Omental fat pad (tissue), 4 donors: Measurements from ENCODE around the gene F2. TPM values are rescaled to one million over a fixed set of nuclear protein-coding genes. Genes with fewer than 3 reads are reported as not detected.

Experiments
- ATAC-seq: fragments of 150-250 bp; one replicate; pipeline ENCODE4 v1.9.1; 2016; ENCODE audit warnings: mild to moderate bottlenecking, moderate library complexity; ENCODE audit not compliant: low FRiP score
- DNase-seq: peaks from one replicate; pipeline ENCODE4 v3.0.0-alpha.2; 2019; ENCODE audit warnings: low spot score
- total RNA-seq, 4 donors: library from RNA; depleted of rRNA; stranded (reverse); fragments of >200 nt; gene quantifications; one replicate each; pipeline ENCODE4 v1.1.0, GENCODE V29; 2016
- TF ChIP-seq, protein P1 (sequence below), 3 donors: fragments of 450-650 bp; IDR thresholded peaks; one replicate each; pipeline ENCODE4 v1.5.1; 2016 to 2017; ENCODE audit warnings: antibody characterized with exemption in 3 of 3, mild to moderate bottlenecking in 3 of 3, moderate library complexity in 2 of 3

F2 gene
- total RNA-seq, 4 donors from 2014 or later = not detected

DNA sequence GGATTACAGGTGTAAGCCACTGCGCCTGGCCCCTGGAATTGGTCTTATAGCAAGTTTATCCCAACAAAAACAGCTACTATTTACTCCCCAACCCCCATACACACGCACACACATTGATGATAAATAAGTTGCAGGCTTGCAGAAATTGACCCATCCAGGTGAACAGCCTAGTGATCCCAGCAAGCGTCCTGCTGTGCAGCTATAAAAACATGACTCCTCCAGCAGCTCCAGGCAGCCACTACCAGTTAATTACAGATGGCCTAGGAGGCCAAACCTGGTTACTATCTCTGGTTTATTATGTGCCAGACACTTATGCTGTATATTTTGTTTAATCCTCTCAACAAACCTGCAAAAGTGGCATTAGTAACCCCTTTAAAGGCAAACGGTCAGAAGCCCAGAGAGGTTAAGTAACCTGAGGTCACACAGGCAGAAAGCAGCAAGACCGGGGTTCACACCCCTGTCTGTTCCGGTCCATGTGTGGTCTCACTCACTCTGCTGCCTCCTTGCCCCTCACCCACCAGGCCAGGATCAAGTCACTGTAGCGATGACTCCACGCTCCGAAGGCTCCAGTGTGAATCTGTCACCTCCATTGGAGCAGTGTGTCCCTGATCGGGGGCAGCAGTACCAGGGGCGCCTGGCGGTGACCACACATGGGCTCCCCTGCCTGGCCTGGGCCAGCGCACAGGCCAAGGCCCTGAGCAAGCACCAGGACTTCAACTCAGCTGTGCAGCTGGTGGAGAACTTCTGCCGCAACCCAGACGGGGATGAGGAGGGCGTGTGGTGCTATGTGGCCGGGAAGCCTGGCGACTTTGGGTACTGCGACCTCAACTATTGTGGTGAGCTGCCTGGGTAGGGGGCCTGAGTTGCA is 6.6 kb downstream of the F2 start:
- TF ChIP-seq, protein P1, sequence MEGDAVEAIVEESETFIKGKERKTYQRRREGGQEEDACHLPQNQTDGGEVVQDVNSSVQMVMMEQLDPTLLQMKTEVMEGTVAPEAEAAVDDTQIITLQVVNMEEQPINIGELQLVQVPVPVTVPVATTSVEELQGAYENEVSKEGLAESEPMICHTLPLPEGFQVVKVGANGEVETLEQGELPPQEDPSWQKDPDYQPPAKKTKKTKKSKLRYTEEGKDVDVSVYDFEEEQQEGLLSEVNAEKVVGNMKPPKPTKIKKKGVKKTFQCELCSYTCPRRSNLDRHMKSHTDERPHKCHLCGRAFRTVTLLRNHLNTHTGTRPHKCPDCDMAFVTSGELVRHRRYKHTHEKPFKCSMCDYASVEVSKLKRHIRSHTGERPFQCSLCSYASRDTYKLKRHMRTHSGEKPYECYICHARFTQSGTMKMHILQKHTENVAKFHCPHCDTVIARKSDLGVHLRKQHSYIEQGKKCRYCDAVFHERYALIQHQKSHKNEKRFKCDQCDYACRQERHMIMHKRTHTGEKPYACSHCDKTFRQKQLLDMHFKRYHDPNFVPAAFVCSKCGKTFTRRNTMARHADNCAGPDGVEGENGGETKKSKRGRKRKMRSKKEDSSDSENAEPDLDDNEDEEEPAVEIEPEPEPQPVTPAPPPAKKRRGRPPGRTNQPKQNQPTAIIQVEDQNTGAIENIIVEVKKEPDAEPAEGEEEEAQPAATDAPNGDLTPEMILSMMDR (IDR thresholded peaks at IDR 0.05) = no peak
- DNase-seq (no peak), ATAC-seq (no peak)

DNA sequence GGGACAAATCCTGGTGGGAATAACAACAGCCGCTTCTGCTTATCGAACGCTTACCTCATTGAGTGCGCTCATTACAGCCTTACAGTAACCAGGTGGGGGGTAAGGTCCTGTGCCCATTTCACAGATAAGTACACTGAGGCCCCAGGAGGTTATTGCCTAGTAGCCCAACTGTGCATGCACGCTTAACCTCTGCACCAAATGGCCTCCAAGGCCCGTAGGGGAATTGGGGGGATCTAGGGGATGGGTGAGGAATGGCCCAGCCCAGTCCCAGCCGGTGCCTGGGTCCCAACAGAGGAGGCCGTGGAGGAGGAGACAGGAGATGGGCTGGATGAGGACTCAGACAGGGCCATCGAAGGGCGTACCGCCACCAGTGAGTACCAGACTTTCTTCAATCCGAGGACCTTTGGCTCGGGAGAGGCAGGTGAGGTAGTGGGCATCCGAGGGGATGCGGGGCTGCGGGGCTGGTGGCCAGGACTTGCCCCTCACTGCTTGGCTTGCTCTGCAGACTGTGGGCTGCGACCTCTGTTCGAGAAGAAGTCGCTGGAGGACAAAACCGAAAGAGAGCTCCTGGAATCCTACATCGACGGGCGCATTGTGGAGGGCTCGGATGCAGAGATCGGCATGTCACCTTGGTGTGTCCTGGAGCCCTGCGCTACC is 7.3 kb downstream of the F2 start:
- no peak for DNase-seq
- no peak for ATAC-seq
- TF ChIP-seq, protein P1 (IDR thresholded peaks at IDR 0.05) = no peak

DNA sequence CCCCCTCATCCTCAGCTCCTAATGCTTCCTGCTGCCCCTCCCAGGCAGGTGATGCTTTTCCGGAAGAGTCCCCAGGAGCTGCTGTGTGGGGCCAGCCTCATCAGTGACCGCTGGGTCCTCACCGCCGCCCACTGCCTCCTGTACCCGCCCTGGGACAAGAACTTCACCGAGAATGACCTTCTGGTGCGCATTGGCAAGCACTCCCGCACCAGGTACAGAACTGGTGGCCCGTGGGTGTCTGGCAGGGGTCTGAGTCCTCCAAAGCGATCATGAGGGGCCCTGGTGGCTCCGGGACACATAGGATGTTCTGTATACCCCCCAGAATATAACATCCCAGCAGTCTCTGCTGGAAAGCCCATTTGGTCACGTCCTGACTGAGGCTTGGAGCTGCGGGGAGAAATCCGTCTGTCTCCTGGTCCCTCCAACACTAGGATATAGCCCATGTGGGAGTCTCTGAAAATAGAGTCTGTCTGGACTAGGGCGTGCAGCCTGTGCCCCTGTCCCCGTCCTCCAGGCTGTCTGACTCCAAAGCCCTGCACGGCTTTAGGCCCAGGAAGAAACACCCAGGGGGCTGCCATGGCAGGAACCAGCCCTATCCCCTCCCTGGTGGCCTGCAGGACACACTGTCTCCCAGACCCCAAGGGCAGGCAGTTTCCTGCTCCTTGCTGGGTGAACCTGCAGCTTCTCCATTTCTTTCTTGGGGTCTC is 9.1 kb downstream of the F2 start:
- TF ChIP-seq, protein P1 (IDR thresholded peaks at IDR 0.05) = no peak
- ATAC-seq (no peak), DNase-seq (no peak)

DNA sequence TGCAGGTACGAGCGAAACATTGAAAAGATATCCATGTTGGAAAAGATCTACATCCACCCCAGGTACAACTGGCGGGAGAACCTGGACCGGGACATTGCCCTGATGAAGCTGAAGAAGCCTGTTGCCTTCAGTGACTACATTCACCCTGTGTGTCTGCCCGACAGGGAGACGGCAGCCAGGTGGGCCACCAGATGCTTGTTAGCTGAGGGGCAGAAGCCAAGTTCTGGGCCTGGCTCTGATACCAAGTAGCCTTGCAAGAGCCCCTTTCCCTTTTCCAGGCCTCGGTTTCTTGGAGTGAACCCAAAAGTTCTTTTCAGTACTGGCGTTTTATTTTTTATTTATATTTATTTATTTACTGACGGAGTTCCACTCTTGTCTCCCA is 9.6 kb downstream of the F2 start:
- DNase-seq (no peak), ATAC-seq (no peak)
- TF ChIP-seq, protein P1 (IDR thresholded peaks at IDR 0.05) = no peak

DNA sequence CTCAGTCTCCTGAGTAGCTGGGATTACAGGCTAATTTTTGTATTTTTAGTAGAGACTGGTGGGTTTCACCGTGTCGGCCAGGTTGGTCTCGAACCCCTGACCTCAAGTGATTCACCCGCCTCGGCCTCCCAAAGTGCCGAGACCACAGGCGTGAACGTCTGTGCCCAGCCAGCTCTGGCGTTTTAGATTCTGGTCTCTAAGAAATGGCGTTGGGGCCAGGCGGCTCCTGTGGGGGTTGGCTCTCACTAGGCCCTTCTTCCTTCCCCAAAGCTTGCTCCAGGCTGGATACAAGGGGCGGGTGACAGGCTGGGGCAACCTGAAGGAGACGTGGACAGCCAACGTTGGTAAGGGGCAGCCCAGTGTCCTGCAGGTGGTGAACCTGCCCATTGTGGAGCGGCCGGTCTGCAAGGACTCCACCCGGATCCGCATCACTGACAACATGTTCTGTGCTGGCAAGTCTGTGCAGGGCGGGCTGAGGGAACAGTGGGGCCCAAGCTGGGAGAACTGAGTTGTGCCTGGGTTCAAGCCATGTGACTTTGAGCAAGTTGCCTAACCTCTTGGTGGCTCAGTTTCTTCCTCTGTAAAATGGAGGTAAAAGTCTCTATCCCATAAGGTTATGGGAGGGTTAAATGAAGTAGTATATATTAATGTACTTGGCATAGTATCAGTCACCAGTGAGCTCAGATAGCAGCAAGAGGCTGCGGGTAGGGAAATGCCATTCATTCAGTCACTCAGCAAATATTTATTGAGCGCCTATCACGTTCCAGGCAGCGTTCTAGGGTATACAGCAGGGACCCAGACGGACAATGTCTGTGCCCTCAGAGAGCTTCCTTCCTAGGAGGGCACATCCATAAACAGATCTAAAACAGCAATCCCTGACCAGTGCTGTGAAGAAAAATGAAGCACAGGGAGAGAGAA is 10.4 kb downstream of the F2 start:
- TF ChIP-seq, protein P1 (IDR thresholded peaks at IDR 0.05) = no peak
- ATAC-seq = no peak

DNA sequence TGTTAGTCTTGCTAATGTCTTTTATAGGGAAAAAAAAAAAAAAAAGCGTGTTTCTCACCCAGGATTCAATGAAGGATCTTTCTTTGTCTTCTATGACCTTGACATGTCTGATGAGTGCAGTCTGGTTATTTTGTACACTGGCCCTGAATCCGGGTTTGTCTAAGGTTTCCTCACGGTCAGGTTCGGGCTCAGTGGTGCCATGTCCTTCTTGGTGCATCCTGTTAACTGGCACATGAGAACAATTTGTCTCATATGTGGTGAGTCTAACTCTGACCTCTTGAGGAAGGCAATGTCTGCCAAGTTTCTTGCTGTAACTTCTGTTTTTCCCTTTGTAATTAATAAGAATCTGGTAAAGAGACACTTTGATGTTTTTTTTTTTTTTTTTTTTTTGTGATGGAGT is 12.5 kb downstream of the F2 start:
- TF ChIP-seq, protein P1 (IDR thresholded peaks at IDR 0.05) = no peak
- DNase-seq (no peak), ATAC-seq (no peak)

More for the DNA sequence above, 10.4 kb downstream of the F2 start:
- DNase-seq = no peak
